Right lobe of liver (tissue), 6 donors: ENCODE measurements around the gene VPS33A. TPM values are rescaled to one million over a fixed set of nuclear protein-coding genes. Genes with fewer than 3 reads are reported as not detected.

ENCODE experiments used
- ATAC-seq, 4 donors: fragments of 200-7000 bp; cut with Tn5 transposase; one replicate each; pipeline ENCODE4 v1.9.1; 2020; ENCODE audit warnings: mild to moderate bottlenecking in 4 of 4, moderate library complexity in 4 of 4
- DNase-seq, 3 donors: peaks; one replicate each; pipeline ENCODE4 v3.0.0-alpha.2; 2020
- H3K27ac ChIP-seq, 3 donors: fragments of 200-600 bp; one replicate each; pipeline ENCODE4 v1.8.0; 2022
- H3K27me3 ChIP-seq, 2 donors: fragments of 200-600 bp; one replicate each; pipeline ENCODE4 v1.8.0; 2022
- H3K36me3 ChIP-seq, 4 donors: fragments of 200-600 bp; sonication (generic) in 1 of 4; one replicate each; pipeline versions ENCODE4 v1.5.1 to v1.8.0; 2017 to 2022; ENCODE audit warnings: control low read depth in 1 of 4
- H3K4me1 ChIP-seq, 4 donors: fragments of 200-600 bp; sonication (generic) in 1 of 4; one replicate each; pipeline versions ENCODE4 v1.5.1 to v1.8.0; 2017 to 2022; ENCODE audit warnings: control low read depth in 1 of 4
- H3K4me3 ChIP-seq, 3 donors: fragments of 200-600 bp; one replicate each; pipeline ENCODE4 v1.8.0; 2022
- H3K9me3 ChIP-seq, 4 donors: fragments of 200-600 bp; sonication (generic) in 1 of 4; one replicate each; pipeline versions ENCODE4 v1.5.1 to v1.8.0; 2017 to 2022; ENCODE audit warnings: control low read depth in 1 of 4
- CTCF ChIP-seq, 4 donors: fragments of 200-600 bp in 3 of 4; fragments of 450-650 bp in 1 of 4; IDR thresholded peaks; one replicate each; pipeline versions ENCODE4 v1.5.1 to v1.8.0; 2016 to 2022; ENCODE audit warnings: antibody characterized with exemption in 4 of 4, mild to moderate bottlenecking in 2 of 4
- POLR2A ChIP-seq: fragments of 450-650 bp; IDR thresholded peaks from one replicate; pipeline ENCODE4 v1.6.1; 2017; ENCODE audit warnings: antibody characterized with exemption, mild to moderate bottlenecking
- WGBS: methylation state at CpG from one replicate; pipeline ENCODE4 v1.1.6; 2018; ENCODE audit warnings: low coverage, low lambda C conversion rate; ENCODE audit not compliant: insufficient coverage; ENCODE audit errors: missing lambda C conversion rate; 5-methylcytosine and 5-hydroxymethylcytosine counted together
- intact Hi-C, 2 donors: fragments of 100-400 bp; cut with DNase I; formaldehyde crosslinking; loops; one replicate each; pipeline versions ENCODE4 v1.11.2 to v1.14.1; 2022
- total RNA-seq, 6 experiments: library from RNA; depleted of rRNA in 2 of 6; stranded (reverse); fragments of >200 nt in 2 of 6; fragmentation: NEBNext Ultra II Directional in 3 of 6; extraction: Animal tissue kit (Norgen Biotek cat#: 25700) in 3 of 6; gene quantifications; one replicate each; pipeline versions ENCODE4 v1.1.0 to v1.2.4, GENCODE V29; 2016 to 2023
- donor health status: DM: no; HTN: yes; CAD: no.
- donor health status: DM: no; HTN: no; CAD: no.
- donor health status: DM: no; HTN: no; CAD: no.
- donor health status: DM: no; HTN: yes; CAD: no.
- donor health status: DM: no; HTN: yes; CAD: no.

Gene VPS33A
- total RNA-seq, 6 experiments from 2014 or later, result 8.5 to 14.7 (median 11.6) TPM

GRCh38 chr12:122298071-122298748, 31.9 kb upstream of the VPS33A start:
- WGBS, result 98% methylated on average over 9 of the region's 14 CpGs
- H3K36me3 ChIP-seq, result peaks cover 0 to 82% (median 9%) of the 10 kb centered on the region in 4 donors

GRCh38 chr12:122297494-122297893, 31.2 kb upstream of the VPS33A start:
- H3K36me3 ChIP-seq, result peaks cover 0 to 75% (median 12%) of the 10 kb centered on the region in 4 donors
- H3K27me3 ChIP-seq, result no peaks in the 10 kb centered on the region
- ATAC-seq (no peak), DNase-seq (no peak)
- intact Hi-C loops, result no loop called here
- H3K9me3 ChIP-seq, result no peaks in the 10 kb centered on the region
- no peak overlapping the region for H3K4me3 ChIP-seq
- no peaks in the 10 kb centered on the region for H3K4me1 ChIP-seq
- WGBS, result 91% methylated on average over 5 of the region's 9 CpGs
- no peak for TF ChIP-seq CTCF (IDR thresholded peaks at IDR 0.05)
- no peak overlapping the region for H3K27ac ChIP-seq

More at GRCh38 chr12:122298071-122298748, 31.9 kb upstream of the VPS33A start:
- Histone ChIP-seq H3K27me3 (no peaks in the 10 kb centered on the region), H3K27ac (no peak overlapping the region), H3K4me3 (no peak overlapping the region), H3K4me1 (no peaks in the 10 kb centered on the region), H3K9me3 (no peaks in the 10 kb centered on the region)
- no peak for DNase-seq
- no peak for ATAC-seq
- intact Hi-C loops, result no loop called here
- TF ChIP-seq POLR2A (no peak), CTCF (IDR thresholded peaks at IDR 0.05) (no peak)

GRCh38 chr12:122295877-122296276, 29.6 kb upstream of the VPS33A start:
- Histone ChIP-seq H3K27ac (no peak overlapping the region), H3K27me3 (no peaks in the 10 kb centered on the region), H3K9me3 (no peaks in the 10 kb centered on the region), H3K36me3 (peaks cover 0 to 74% (median 17%) of the 10 kb centered on the region in 4 donors), H3K4me3 (no peak overlapping the region), H3K4me1 (no peaks in the 10 kb centered on the region)
- intact Hi-C loops, result no loop called here
- no peak for TF ChIP-seq POLR2A
- TF ChIP-seq CTCF (IDR thresholded peaks at IDR 0.05), result no peak
- ATAC-seq (no peak), DNase-seq (no peak)

- WGBS, result 89% methylated on average over 3 of the region's 3 CpGs
- H3K4me1 ChIP-seq, result no peaks in the 10 kb centered on the region
- ATAC-seq (no peak), DNase-seq (no peak)
- TF ChIP-seq POLR2A (no peak), CTCF (IDR thresholded peaks at IDR 0.05) (no peak)
- intact Hi-C loops, result no loop called here
- H3K9me3 ChIP-seq, result no peaks in the 10 kb centered on the region
- H3K27me3 ChIP-seq, result no peaks in the 10 kb centered on the region
- no peak overlapping the region for H3K4me3 ChIP-seq
- peaks cover 0 to 54% (median 15%) of the 10 kb centered on the region in 4 donors for H3K36me3 ChIP-seq
- H3K27ac ChIP-seq, result no peak overlapping the region
These were observed 26.8 kb upstream of the VPS33A start for GRCh38 chr12:122293081-122293480.
